KOPT-K1 (cell line): ENCODE data around the gene PPM1G.
"Not testable (repeated sequence)": the region's sequence is repeated elsewhere in the genome, so short reads cannot be mapped to it uniquely, and the experiment has no call there.

Experiments
- H3K27ac ChIP-seq: fragments of 200-600 bp; sonication (generic); 2 replicates; pipeline ENCODE4 v1.5.1; 2016; ENCODE audit warnings: antibody characterized with exemption, mild to moderate bottlenecking, low read depth, low read length; ENCODE audit not compliant: poor library complexity, severe bottlenecking
- H3K36me3 ChIP-seq: fragments of 200-600 bp; sonication (generic); 2 replicates; pipeline ENCODE4 v1.5.1; 2017; ENCODE audit warnings: antibody characterized with exemption, mild to moderate bottlenecking, low read length, moderate library complexity; ENCODE audit not compliant: insufficient read depth
- H3K9me3 ChIP-seq: fragments of 200-600 bp; sonication (generic); 2 replicates; pipeline ENCODE4 v1.5.1; 2017; ENCODE audit warnings: antibody characterized with exemption, low read length, mild to moderate bottlenecking; ENCODE audit not compliant: insufficient read depth, poor library complexity, severe bottlenecking

The PPM1G gene

GRCh38 chr2:27427863-27428212, 18.4 kb upstream of the PPM1G start:
- Histone ChIP-seq H3K27ac (peak overlapping the region; percentile 88), H3K9me3 (no peaks in the 10 kb centered on the region), H3K36me3 (peaks cover 10% of the 10 kb centered on the region; the same call in 1 of the 2 replicates)

GRCh38 chr2:27425039-27425438, 15.6 kb upstream of the PPM1G start:
- not testable (repeated sequence) for H3K27ac ChIP-seq, H3K9me3 ChIP-seq, H3K36me3 ChIP-seq

- Histone ChIP-seq H3K27ac (no peak overlapping the region), H3K9me3 (no peaks in the 10 kb centered on the region), H3K36me3 (no peaks in the 10 kb centered on the region)
Observed at GRCh38 chr2:27422958-27423357, 13.6 kb upstream of the PPM1G start.

- no peaks in the 10 kb centered on the region for H3K9me3 ChIP-seq
- H3K27ac ChIP-seq = no peak overlapping the region
Observed at GRCh38 chr2:27421660-27422250, 12.4 kb upstream of the PPM1G start.

GRCh38 chr2:27420996-27421395, 11.6 kb upstream of the PPM1G start:
- Histone ChIP-seq H3K27ac (no peak overlapping the region), H3K36me3 (no peaks in the 10 kb centered on the region)

More at GRCh38 chr2:27421660-27422250, 12.4 kb upstream of the PPM1G start:
- no peaks in the 10 kb centered on the region for H3K36me3 ChIP-seq

GRCh38 chr2:27416151-27416550, 6.8 kb upstream of the PPM1G start:
- Histone ChIP-seq H3K9me3 (no peaks in the 10 kb centered on the region), H3K36me3 (no peaks in the 10 kb centered on the region), H3K27ac (no peak overlapping the region)

More at GRCh38 chr2:27420996-27421395, 11.6 kb upstream of the PPM1G start:
- no peaks in the 10 kb centered on the region for H3K9me3 ChIP-seq

- Histone ChIP-seq H3K36me3 (peaks cover 2% of the 10 kb centered on the region; the same call in 1 of the 2 replicates), H3K9me3 (no peaks in the 10 kb centered on the region), H3K27ac (no peak overlapping the region)
Observed at GRCh38 chr2:27412419-27413152, 3.2 kb upstream of the PPM1G start.

GRCh38 chr2:27408601-27409320, 630 bp downstream of the PPM1G start:
- Histone ChIP-seq H3K36me3 (peaks cover 37% of the 10 kb centered on the region), H3K27ac (peak overlapping the region; percentile 83), H3K9me3 (no peaks in the 10 kb centered on the region)

GRCh38 chr2:27407798-27408491, 1.4 kb downstream of the PPM1G start:
- Histone ChIP-seq H3K36me3 (peaks cover 45% of the 10 kb centered on the region), H3K27ac (peak overlapping the region; percentile 83), H3K9me3 (no peaks in the 10 kb centered on the region)

GRCh38 chr2:27400348-27401135, 8.8 kb downstream of the PPM1G start:
- H3K27ac ChIP-seq = no peak overlapping the region
- H3K9me3 ChIP-seq = no peaks in the 10 kb centered on the region
- peaks cover 67% of the 10 kb centered on the region for H3K36me3 ChIP-seq

- peaks cover 61% of the 10 kb centered on the region for H3K36me3 ChIP-seq
- no peak overlapping the region for H3K27ac ChIP-seq
- no peaks in the 10 kb centered on the region for H3K9me3 ChIP-seq
Observed at GRCh38 chr2:27398962-27399361, 10.4 kb downstream of the PPM1G start.

GRCh38 chr2:27393225-27393624, 16.2 kb downstream of the PPM1G start:
- Histone ChIP-seq H3K36me3 (peaks cover 41% of the 10 kb centered on the region), H3K9me3 (no peaks in the 10 kb centered on the region), H3K27ac (no peak overlapping the region)

GRCh38 chr2:27390822-27391679, 18.3 kb downstream of the PPM1G start:
- Histone ChIP-seq H3K9me3 (no peaks in the 10 kb centered on the region), H3K36me3 (peaks cover 54% of the 10 kb centered on the region), H3K27ac (no peak overlapping the region)
